ENCODE results near the gene RSPH6A.
A peak's percentile ranks its signal among the peaks of the same experiment; 100 is the strongest.

The RSPH6A gene

DNA sequence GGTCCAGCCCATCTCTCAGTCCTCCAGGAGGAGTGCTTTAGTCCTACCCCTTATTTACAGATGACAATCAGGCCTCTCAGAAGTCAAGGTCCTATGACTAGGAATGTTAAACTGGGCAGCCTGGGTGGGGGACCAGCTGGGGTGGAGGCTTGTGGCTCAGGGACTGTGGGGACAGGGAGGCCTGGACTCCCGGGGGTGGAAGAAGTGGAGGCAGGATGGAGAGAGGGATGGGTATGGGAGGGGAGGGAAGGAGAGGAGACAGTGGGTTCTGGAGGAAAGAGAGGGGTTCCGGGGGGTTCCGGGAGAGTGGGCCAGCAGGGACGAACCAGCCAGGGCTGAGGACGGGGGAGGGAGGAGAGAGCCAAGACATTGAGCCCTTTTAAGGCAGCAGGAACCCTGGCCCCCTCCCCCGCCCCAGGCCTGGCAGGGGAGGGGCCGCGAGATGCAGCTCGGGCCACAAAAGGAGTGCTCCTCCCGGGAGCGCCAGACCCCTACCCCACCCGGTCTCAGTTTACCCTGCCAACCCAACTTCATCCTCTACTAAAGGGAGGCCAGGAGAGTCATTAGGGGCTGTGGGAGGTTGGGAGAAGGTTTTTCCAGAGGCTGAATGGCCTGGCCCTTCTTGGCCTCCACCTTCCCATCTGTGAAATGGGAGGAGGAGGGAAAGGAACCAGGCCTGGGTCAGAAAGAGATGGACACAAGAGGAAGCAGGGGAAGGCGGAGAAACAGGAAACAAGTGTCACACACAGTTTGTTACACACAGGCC lies 34.5 kb downstream of the RSPH6A start:
- Histone ChIP-seq H3K36me3 (ENCODE audit: control insufficient read depth, insufficient read depth, low read length) (no peaks in the 10 kb centered on the region), H3K4me1 (ENCODE audit: control insufficient read depth, insufficient read depth, low read length, poor library complexity, severe bottlenecking) (peaks cover 14% of the 10 kb centered on the region), H3K27me3 (replicated peaks; ENCODE audit: control insufficient read depth, insufficient read depth, low read length, poor library complexity, severe bottlenecking) (peaks cover 9% of the 10 kb centered on the region), H3K9me3 (ENCODE audit: control insufficient read depth, low read length) (no peaks in the 10 kb centered on the region), H3K4me3 (ENCODE audit: insufficient read depth, low read depth, low read length, poor library complexity, severe bottlenecking) (no peak overlapping the region), H3K27ac (ENCODE audit: insufficient read depth, low read length, poor library complexity, severe bottlenecking) (no peak overlapping the region)
- DNase-seq = no peak

DNA sequence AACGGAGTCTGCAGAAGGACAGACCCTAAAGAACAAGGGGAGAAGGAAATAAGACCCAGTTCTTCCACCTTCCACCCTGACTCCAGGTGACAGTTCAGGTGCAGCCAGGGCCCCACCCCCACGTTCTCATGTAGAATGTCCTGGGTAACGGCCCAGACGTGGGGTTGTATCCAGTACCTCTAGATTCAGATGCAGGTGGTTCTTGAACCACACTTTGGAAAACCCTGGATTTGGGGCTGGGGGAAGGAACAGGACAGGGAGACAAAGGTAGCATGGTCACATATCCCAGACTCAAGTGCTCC lies 35.0 kb downstream of the RSPH6A start:
- Histone ChIP-seq H3K4me3 (ENCODE audit: insufficient read depth, low read depth, low read length, poor library complexity, severe bottlenecking) (no peak overlapping the region), H3K27me3 (replicated peaks; ENCODE audit: control insufficient read depth, insufficient read depth, low read length, poor library complexity, severe bottlenecking) (peaks cover 9% of the 10 kb centered on the region), H3K36me3 (ENCODE audit: control insufficient read depth, insufficient read depth, low read length) (no peaks in the 10 kb centered on the region), H3K27ac (ENCODE audit: insufficient read depth, low read length, poor library complexity, severe bottlenecking) (no peak overlapping the region), H3K4me1 (ENCODE audit: control insufficient read depth, insufficient read depth, low read length, poor library complexity, severe bottlenecking) (peaks cover 14% of the 10 kb centered on the region), H3K9me3 (ENCODE audit: control insufficient read depth, low read length) (no peaks in the 10 kb centered on the region)
- DNase-seq = no peak

DNA sequence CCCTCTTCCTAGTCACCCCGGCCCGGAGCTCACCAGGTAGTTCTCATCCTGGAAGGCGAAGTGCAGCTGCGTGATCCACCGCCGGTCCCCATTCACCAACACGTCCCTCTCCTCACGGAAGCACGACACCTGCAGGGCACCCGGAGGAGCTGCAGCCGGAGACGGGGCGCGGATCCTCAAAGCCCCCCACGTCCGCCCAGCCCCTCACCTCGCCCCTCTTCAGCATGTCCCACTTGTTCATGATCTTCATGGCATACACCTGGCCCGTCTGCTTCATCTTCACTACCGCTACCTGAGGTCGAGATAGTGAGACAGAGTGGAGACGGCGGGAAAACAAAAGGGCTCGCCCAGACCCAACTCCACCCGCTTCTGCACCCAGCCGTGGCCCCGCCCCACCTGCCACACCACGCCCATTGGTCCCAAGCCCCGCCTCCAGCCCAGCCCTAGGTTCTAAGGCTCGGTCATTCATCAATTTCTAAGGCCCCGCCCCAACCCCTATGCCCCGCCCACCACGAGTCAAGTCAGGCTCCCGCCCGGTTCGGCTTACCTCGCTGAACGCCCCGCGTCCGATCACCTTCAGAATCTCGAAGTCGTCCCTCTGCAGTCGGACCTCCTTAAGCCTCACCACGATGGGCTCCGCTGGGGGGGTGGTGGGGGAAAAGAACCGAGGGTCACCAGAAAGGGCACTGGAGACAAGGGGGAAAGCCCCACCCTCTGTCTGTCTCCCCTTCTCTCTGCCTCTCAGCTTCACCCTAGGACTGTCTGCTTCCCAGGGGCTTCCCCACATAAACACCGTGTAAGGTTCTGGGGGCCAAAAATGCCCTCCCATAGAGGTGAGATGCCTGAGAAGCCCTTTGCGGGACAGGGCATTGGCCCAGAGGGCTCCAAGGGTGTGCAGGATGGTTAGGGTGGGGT lies 35.6 kb downstream of the RSPH6A start:
- H3K4me3 ChIP-seq (ENCODE audit: insufficient read depth, low read depth, low read length, poor library complexity, severe bottlenecking) = peak overlapping the region; percentile 8
- no peaks in the 10 kb centered on the region for H3K9me3 ChIP-seq (ENCODE audit: control insufficient read depth, low read length)
- no peak overlapping the region for H3K27ac ChIP-seq (ENCODE audit: insufficient read depth, low read length, poor library complexity, severe bottlenecking)
- DNase-seq = peak; percentile 73 to 83 (median 75)
- H3K36me3 ChIP-seq (ENCODE audit: control insufficient read depth, insufficient read depth, low read length) = no peaks in the 10 kb centered on the region
- H3K27me3 ChIP-seq (replicated peaks; ENCODE audit: control insufficient read depth, insufficient read depth, low read length, poor library complexity, severe bottlenecking) = peaks cover 9% of the 10 kb centered on the region
- peaks cover 14% of the 10 kb centered on the region for H3K4me1 ChIP-seq (ENCODE audit: control insufficient read depth, insufficient read depth, low read length, poor library complexity, severe bottlenecking)

DNA sequence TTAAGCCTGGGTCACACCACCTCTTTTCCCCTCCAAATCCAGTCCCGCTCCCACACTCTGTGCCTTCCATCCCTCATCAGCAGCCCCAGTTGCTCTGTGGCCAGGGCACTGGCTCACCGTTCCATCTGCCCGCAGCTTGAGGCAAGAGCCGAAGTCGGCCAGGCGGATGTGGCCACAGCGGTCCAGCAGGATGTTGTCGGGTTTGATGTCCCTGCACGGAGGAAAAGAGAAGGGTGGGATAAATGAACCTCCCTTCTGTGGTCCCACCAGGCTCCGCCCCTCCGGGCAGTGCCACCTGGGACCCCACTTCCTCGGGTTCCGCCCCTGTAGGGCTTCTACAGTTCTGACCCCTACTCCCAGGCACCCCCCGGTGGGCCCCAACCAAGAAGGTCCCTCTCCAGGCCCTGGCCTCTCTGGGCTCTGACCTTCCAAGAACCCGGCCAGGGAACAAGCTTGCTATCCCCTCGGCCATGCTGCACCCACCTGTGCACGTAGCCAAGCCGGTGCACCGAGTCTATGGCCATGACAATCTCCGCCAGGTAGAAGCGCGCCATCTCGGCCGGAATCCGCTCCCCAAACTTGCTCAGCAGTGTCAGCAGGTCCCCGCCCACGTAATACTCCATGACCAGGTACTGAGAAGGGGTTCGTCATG lies 37.0 kb downstream of the RSPH6A start:
- no peaks in the 10 kb centered on the region for H3K36me3 ChIP-seq (ENCODE audit: control insufficient read depth, insufficient read depth, low read length)
- DNase-seq = no peak
- peaks cover 9% of the 10 kb centered on the region for H3K27me3 ChIP-seq (replicated peaks; ENCODE audit: control insufficient read depth, insufficient read depth, low read length, poor library complexity, severe bottlenecking)

DNA sequence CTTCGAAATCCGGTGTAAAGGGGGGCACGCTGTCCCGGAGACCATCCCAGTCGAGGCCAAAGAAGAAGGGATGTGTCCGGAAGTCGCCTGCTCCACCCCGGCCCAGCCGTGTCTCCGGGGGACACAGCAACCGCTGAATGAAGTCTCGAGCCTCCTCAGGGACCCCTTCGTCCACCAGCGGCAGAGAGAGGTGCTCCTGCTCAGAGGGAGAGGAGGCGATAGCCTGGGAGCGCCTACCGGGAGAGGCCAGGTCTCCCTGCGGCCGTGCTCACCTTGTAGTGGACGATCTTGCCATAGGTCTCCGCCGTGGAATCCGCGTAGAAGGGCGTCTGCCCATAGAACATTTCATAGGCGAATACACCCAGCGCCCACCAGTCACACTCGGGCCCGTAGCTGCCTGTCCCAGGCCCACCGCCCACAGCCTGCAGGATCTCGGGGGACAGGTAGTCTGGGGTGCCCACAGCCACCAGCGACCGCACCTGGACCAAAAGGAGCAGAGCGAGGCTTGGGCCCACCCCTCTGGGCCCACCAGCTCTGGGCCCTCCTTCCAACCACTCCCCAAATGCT lies 37.6 kb downstream of the RSPH6A start:
- Histone ChIP-seq H3K9me3 (ENCODE audit: control insufficient read depth, low read length) (no peaks in the 10 kb centered on the region), H3K27ac (ENCODE audit: insufficient read depth, low read length, poor library complexity, severe bottlenecking) (no peak overlapping the region), H3K4me3 (ENCODE audit: insufficient read depth, low read depth, low read length, poor library complexity, severe bottlenecking) (no peak overlapping the region), H3K27me3 (replicated peaks; ENCODE audit: control insufficient read depth, insufficient read depth, low read length, poor library complexity, severe bottlenecking) (peaks cover 9% of the 10 kb centered on the region), H3K4me1 (ENCODE audit: control insufficient read depth, insufficient read depth, low read length, poor library complexity, severe bottlenecking) (peaks cover 14% of the 10 kb centered on the region), H3K36me3 (ENCODE audit: control insufficient read depth, insufficient read depth, low read length) (no peaks in the 10 kb centered on the region)
- no peak for DNase-seq

More for the DNA sequence above, 37.0 kb downstream of the RSPH6A start:
- Histone ChIP-seq H3K4me3 (ENCODE audit: insufficient read depth, low read depth, low read length, poor library complexity, severe bottlenecking) (no peak overlapping the region), H3K9me3 (ENCODE audit: control insufficient read depth, low read length) (no peaks in the 10 kb centered on the region), H3K27ac (ENCODE audit: insufficient read depth, low read length, poor library complexity, severe bottlenecking) (no peak overlapping the region), H3K4me1 (ENCODE audit: control insufficient read depth, insufficient read depth, low read length, poor library complexity, severe bottlenecking) (peaks cover 14% of the 10 kb centered on the region)

DNA sequence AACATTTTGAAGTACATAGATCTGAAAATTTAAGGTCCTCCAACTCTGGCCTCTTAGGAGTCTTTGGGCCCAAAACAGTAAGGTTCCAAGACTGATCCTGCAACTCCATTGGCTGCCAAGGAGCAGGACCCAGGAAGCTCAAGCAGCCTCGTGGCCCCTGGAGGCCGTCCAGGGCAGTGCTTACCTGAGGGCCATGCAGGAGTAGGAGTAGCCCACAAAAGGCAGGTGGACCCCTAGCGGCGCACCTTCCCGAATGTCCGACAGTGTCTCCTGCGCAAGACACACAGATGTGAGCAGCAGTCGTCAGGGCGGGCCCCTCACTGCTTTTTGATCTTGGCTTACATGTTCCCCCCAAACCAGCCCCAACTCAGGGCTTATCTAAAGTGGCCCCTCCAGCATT lies 40.3 kb downstream of the RSPH6A start:
- Histone ChIP-seq H3K9me3 (ENCODE audit: control insufficient read depth, low read length) (no peaks in the 10 kb centered on the region), H3K27me3 (replicated peaks; ENCODE audit: control insufficient read depth, insufficient read depth, low read length, poor library complexity, severe bottlenecking) (peaks cover 2% of the 10 kb centered on the region), H3K36me3 (ENCODE audit: control insufficient read depth, insufficient read depth, low read length) (no peaks in the 10 kb centered on the region), H3K27ac (ENCODE audit: insufficient read depth, low read length, poor library complexity, severe bottlenecking) (no peak overlapping the region), H3K4me1 (ENCODE audit: control insufficient read depth, insufficient read depth, low read length, poor library complexity, severe bottlenecking) (peaks cover 23% of the 10 kb centered on the region), H3K4me3 (ENCODE audit: insufficient read depth, low read depth, low read length, poor library complexity, severe bottlenecking) (no peak overlapping the region)
- no peak for DNase-seq

DNA sequence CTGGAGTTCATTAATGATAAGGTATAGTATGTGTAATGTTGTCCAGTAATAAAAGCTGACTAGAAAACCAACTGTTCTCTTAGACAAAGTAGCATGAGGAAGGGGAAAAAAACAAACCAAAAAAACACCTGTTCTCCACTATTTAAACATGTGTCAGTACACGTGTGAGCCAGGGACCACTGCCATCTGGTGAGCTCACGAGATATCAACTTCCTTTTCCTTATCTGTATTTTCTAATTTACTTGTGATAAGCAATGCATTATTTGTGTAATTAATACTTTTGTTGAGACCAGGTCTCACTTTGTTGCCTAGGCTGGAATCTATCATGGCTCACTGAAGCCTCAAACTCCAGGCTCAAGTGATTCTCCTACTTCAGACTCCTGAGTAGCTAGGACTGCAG lies 41.7 kb downstream of the RSPH6A start:
- no peak for DNase-seq
- Histone ChIP-seq H3K4me1 (ENCODE audit: control insufficient read depth, insufficient read depth, low read length, poor library complexity, severe bottlenecking) (peaks cover 21% of the 10 kb centered on the region), H3K27me3 (replicated peaks; ENCODE audit: control insufficient read depth, insufficient read depth, low read length, poor library complexity, severe bottlenecking) (no peaks in the 10 kb centered on the region), H3K4me3 (ENCODE audit: insufficient read depth, low read depth, low read length, poor library complexity, severe bottlenecking) (no peak overlapping the region), H3K27ac (ENCODE audit: insufficient read depth, low read length, poor library complexity, severe bottlenecking) (no peak overlapping the region), H3K9me3 (ENCODE audit: control insufficient read depth, low read length) (no peaks in the 10 kb centered on the region), H3K36me3 (ENCODE audit: control insufficient read depth, insufficient read depth, low read length) (no peaks in the 10 kb centered on the region)

DNA sequence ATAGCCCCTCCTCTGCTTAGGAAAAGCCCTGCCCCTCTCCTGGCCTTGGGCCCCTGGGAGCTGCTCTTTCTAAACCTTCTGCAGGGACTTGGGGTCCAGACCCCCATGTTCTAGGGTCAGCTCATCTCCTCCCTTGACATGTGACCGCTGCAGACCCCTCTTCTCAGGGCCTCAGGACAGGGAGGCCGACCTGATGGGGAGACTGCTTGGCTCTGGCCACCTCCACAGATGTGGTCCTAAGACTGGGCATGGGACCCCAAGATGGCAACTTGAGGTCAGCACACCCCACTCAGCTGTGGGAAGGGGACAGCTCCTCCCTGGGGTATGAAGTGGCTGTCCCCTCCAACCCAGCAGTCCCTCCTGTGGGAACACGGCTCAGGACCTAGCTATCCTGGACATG lies 42.2 kb downstream of the RSPH6A start:
- Histone ChIP-seq H3K27me3 (replicated peaks; ENCODE audit: control insufficient read depth, insufficient read depth, low read length, poor library complexity, severe bottlenecking) (no peaks in the 10 kb centered on the region), H3K27ac (ENCODE audit: insufficient read depth, low read length, poor library complexity, severe bottlenecking) (no peak overlapping the region), H3K9me3 (ENCODE audit: control insufficient read depth, low read length) (no peaks in the 10 kb centered on the region), H3K36me3 (ENCODE audit: control insufficient read depth, insufficient read depth, low read length) (no peaks in the 10 kb centered on the region), H3K4me1 (ENCODE audit: control insufficient read depth, insufficient read depth, low read length, poor library complexity, severe bottlenecking) (peaks cover 26% of the 10 kb centered on the region), H3K4me3 (ENCODE audit: insufficient read depth, low read depth, low read length, poor library complexity, severe bottlenecking) (no peak overlapping the region)
- DNase-seq = no peak

DNA sequence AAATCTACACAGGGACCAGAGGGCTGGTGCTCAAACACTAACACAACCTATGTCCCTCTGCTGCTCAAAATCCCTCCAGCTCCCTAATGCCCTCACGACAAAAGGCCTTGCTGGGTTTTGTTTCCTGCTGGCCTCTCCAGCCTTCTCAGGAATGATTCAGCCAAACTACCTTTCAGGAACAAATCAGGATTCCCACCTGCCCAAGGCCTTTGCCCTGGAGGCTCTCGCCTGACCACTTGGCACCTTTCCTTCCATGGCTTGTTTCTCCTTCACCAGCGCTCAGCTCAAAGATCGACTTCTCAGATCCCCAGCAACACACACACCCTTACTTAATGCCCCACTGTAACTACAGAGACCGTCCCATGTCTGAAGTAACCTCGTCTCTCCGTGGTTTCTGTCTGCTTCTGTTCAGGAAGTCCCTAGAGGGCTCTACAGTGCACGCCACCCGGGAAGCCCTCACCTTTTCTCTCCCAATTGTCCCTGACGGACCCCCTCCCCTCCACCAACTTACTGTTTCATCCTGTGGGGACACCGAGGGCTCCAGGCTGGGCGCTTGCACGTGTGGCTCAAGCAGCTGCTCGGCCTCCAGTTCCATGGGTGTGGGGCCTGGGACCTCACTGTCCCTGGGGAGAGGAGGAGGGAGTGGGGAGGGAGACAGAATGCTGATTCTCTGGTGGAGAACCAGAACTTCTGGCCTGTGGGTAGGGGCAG lies 42.8 kb downstream of the RSPH6A start:
- Histone ChIP-seq H3K27ac (ENCODE audit: insufficient read depth, low read length, poor library complexity, severe bottlenecking) (no peak overlapping the region), H3K9me3 (ENCODE audit: control insufficient read depth, low read length) (no peaks in the 10 kb centered on the region), H3K27me3 (replicated peaks; ENCODE audit: control insufficient read depth, insufficient read depth, low read length, poor library complexity, severe bottlenecking) (peaks cover under 1% of the 10 kb centered on the region), H3K36me3 (ENCODE audit: control insufficient read depth, insufficient read depth, low read length) (no peaks in the 10 kb centered on the region), H3K4me3 (ENCODE audit: insufficient read depth, low read depth, low read length, poor library complexity, severe bottlenecking) (no peak overlapping the region), H3K4me1 (ENCODE audit: control insufficient read depth, insufficient read depth, low read length, poor library complexity, severe bottlenecking) (peaks cover 30% of the 10 kb centered on the region)
- no peak for DNase-seq
